ENCODE data around the gene NBAS.
"Not testable (repeated sequence)": the region's sequence is repeated elsewhere in the genome, so short reads cannot be mapped to it uniquely, and the experiment has no call there.

Gene NBAS

GRCh38 chr2:15456352-15456751 is 104.8 kb downstream of the NBAS start:
- DNase-seq: no peak

GRCh38 chr2:15450808-15451207 is 110.3 kb downstream of the NBAS start:
- DNase-seq: no peak

- DNase-seq: no peak
These were observed 111.4 kb downstream of the NBAS start for GRCh38 chr2:15449556-15450236.

GRCh38 chr2:15448250-15448839 is 112.8 kb downstream of the NBAS start:
- no peak for DNase-seq

GRCh38 chr2:15447381-15447780 is 113.8 kb downstream of the NBAS start:
- DNase-seq: no peak

GRCh38 chr2:15446961-15447360 is 114.2 kb downstream of the NBAS start:
- no peak for DNase-seq

- no peak for DNase-seq
These were observed 115.1 kb downstream of the NBAS start for GRCh38 chr2:15445891-15446562.

- not testable (repeated sequence) for DNase-seq
These were observed 121.2 kb downstream of the NBAS start for GRCh38 chr2:15439768-15440524.

- DNase-seq: not testable (repeated sequence)
These were observed 121.8 kb downstream of the NBAS start for GRCh38 chr2:15439366-15439765.

GRCh38 chr2:15436195-15436594 is 124.9 kb downstream of the NBAS start:
- no peak for DNase-seq

GRCh38 chr2:15435474-15435873 is 125.7 kb downstream of the NBAS start:
- no peak for DNase-seq

GRCh38 chr2:15432642-15433256 is 128.4 kb downstream of the NBAS start:
- no peak for DNase-seq

GRCh38 chr2:15429032-15429431 is 132.1 kb downstream of the NBAS start:
- no peak for DNase-seq

- no peak for DNase-seq
These were observed 133.1 kb downstream of the NBAS start for GRCh38 chr2:15427987-15428386.

- no peak for DNase-seq
These were observed 134.5 kb downstream of the NBAS start for GRCh38 chr2:15426606-15427005.

GRCh38 chr2:15425712-15426111 is 135.4 kb downstream of the NBAS start:
- DNase-seq: no peak

- DNase-seq: no peak
These were observed 139.4 kb downstream of the NBAS start for GRCh38 chr2:15421753-15422152.

GRCh38 chr2:15415748-15416147 is 145.4 kb downstream of the NBAS start:
- no peak for DNase-seq

- DNase-seq: no peak
These were observed 148.4 kb downstream of the NBAS start for GRCh38 chr2:15412779-15413178.

- no peak for DNase-seq
These were observed 148.8 kb downstream of the NBAS start for GRCh38 chr2:15412309-15412708.

GRCh38 chr2:15410884-15411283 is 150.2 kb downstream of the NBAS start:
- DNase-seq: no peak

- no peak for DNase-seq
These were observed 152.4 kb downstream of the NBAS start for GRCh38 chr2:15408759-15409158.

- no peak for DNase-seq
These were observed 153.5 kb downstream of the NBAS start for GRCh38 chr2:15407666-15408065.

All from DMS 273 treated with DMSO at 0.1 percent for 48 hours (cell line).